ENCODE results near the gene P3H2.
"Not testable (repeated sequence)": the region's sequence is repeated elsewhere in the genome, so short reads cannot be mapped to it uniquely, and the experiment has no call there.

Gene P3H2

GRCh38 chr3:190079173-190079572 is 41.5 kb downstream of the P3H2 start:
- not testable (repeated sequence) for DNase-seq

GRCh38 chr3:190077395-190078045 is 43.2 kb downstream of the P3H2 start:
- no peak for DNase-seq

- DNase-seq = no peak
These were observed 43.9 kb downstream of the P3H2 start for GRCh38 chr3:190076601-190077394.

- no peak for DNase-seq
These were observed 44.6 kb downstream of the P3H2 start for GRCh38 chr3:190076136-190076535.

- DNase-seq = no peak
These were observed 45.9 kb downstream of the P3H2 start for GRCh38 chr3:190074817-190075216.

GRCh38 chr3:190073264-190074008 is 47.3 kb downstream of the P3H2 start:
- DNase-seq = peak; percentile 1

- DNase-seq = no peak
These were observed 47.8 kb downstream of the P3H2 start for GRCh38 chr3:190072856-190073255.

GRCh38 chr3:190071921-190072320 is 48.8 kb downstream of the P3H2 start:
- not testable (repeated sequence) for DNase-seq

GRCh38 chr3:190070622-190071347 is 49.9 kb downstream of the P3H2 start:
- no peak for DNase-seq

- no peak for DNase-seq
These were observed 55.5 kb downstream of the P3H2 start for GRCh38 chr3:190065204-190065603.

- no peak for DNase-seq
These were observed 56.0 kb downstream of the P3H2 start for GRCh38 chr3:190064659-190065058.

GRCh38 chr3:190064112-190064511 is 56.6 kb downstream of the P3H2 start:
- DNase-seq = no peak

- no peak for DNase-seq
These were observed 57.2 kb downstream of the P3H2 start for GRCh38 chr3:190063490-190063889.

GRCh38 chr3:190060192-190060775 is 60.4 kb downstream of the P3H2 start:
- DNase-seq = no peak

GRCh38 chr3:190059242-190059590 is 61.5 kb downstream of the P3H2 start:
- DNase-seq = no peak

- DNase-seq = no peak
These were observed 62.0 kb downstream of the P3H2 start for GRCh38 chr3:190058521-190059241.

GRCh38 chr3:190056742-190057141 is 64.0 kb downstream of the P3H2 start:
- DNase-seq = no peak

GRCh38 chr3:190055773-190056172 is 64.9 kb downstream of the P3H2 start:
- no peak for DNase-seq

- DNase-seq = no peak
These were observed 66.6 kb downstream of the P3H2 start for GRCh38 chr3:190053919-190054672.

GRCh38 chr3:190051641-190052040 is 69.1 kb downstream of the P3H2 start:
- no peak for DNase-seq

GRCh38 chr3:190048932-190049441 is 71.7 kb downstream of the P3H2 start:
- DNase-seq = no peak
